Germinal center (tissue), 1 donor: ENCODE data around the gene KDM2B.

Source experiments
- DNase-seq: peaks from one replicate; pipeline ENCODE4 v3.0.0; 2012; ENCODE audit warnings: mixed read lengths, low spot score

KDM2B gene

GRCh38 chr12:121561009-121561395 is 19.8 kb downstream of the KDM2B start:
- DNase-seq = no peak

DNA sequence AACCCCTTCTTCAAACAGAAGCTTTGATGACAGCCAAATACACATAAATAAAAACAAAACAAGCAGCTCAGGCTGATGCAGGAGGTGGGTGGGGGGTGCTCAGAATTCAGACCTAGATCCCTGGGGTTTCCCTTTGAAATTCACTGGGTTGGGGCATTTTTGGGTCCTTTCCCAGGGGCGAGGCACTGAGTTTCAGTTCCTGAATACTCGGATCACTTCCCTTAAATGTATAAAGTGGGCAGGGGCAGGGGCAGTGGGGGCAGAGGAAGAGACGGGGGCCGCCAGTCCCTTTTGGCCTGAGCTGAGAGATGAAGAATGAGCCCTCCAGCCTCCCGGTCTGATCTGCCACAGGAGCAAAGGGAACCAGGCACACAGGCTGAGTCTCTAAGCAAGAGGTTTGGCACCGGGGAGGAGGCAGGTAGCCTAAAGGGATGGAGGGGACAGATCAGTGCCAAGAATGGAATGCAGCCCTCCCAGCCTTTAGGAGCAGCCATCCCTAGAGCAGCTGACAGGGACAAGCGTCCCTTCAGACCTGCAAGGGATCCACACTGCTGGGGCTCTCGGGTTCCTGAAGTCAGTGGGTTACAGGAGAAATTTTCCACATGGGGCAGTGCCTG is 20.3 kb downstream of the KDM2B start:
- peak; percentile 69 for DNase-seq

DNA sequence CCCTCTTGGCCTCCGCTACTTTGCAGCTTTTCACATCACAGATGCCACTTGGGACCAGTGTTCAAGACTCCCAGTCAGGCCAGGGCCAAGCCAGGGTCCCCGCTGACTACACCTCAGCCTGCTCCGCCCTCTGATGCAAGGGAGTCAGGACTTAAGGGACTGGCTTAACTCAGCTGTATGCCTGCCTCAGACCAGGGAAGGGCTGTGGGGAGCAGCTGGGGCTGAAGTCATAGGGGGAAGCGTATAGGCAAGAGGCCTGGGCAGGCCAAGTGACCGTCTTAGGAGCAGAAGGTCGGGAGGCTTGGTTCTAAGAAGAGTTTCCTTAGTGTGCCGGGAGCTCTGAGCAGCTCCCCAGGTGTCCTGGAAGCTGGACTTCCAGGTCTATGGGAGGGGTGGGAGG is 21.9 kb downstream of the KDM2B start:
- no peak for DNase-seq

GRCh38 chr12:121550974-121551634 is 29.7 kb downstream of the KDM2B start:
- DNase-seq = no peak

- no peak for DNase-seq
These were observed 31.7 kb downstream of the KDM2B start for GRCh38 chr12:121549075-121549474.

DNA sequence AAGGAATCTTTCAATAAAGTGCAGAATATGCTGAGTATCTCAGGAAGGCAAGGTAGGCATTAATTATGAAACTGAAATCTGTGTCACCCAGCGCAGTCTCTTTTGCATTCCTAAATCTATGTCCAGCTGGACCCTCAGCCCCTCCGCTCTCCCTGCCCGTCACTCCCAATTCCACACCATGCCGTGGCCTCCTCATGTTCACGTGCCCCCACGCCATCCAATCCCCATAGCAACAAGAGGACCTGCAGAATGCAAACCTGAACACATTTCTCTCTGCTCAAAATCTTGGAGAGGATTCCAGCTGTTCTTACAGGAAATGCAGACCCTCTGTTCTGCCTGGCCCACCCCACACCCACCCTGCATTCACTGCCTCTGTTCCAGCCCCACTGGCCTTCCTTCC is 35.3 kb downstream of the KDM2B start:
- DNase-seq = no peak

- no peak for DNase-seq
These were observed 37.0 kb downstream of the KDM2B start for GRCh38 chr12:121543786-121544185.

GRCh38 chr12:121539908-121540307 is 40.9 kb downstream of the KDM2B start:
- no peak for DNase-seq

GRCh38 chr12:121538699-121539061 is 42.1 kb downstream of the KDM2B start:
- DNase-seq = no peak

- peak; percentile 64 for DNase-seq
These were observed 42.8 kb downstream of the KDM2B start for GRCh38 chr12:121537814-121538698.

- DNase-seq = peak; percentile 85
These were observed 43.7 kb downstream of the KDM2B start for GRCh38 chr12:121536899-121537813.

- peak; percentile 93 for DNase-seq
These were observed 44.5 kb downstream of the KDM2B start for GRCh38 chr12:121536054-121536898.

DNA sequence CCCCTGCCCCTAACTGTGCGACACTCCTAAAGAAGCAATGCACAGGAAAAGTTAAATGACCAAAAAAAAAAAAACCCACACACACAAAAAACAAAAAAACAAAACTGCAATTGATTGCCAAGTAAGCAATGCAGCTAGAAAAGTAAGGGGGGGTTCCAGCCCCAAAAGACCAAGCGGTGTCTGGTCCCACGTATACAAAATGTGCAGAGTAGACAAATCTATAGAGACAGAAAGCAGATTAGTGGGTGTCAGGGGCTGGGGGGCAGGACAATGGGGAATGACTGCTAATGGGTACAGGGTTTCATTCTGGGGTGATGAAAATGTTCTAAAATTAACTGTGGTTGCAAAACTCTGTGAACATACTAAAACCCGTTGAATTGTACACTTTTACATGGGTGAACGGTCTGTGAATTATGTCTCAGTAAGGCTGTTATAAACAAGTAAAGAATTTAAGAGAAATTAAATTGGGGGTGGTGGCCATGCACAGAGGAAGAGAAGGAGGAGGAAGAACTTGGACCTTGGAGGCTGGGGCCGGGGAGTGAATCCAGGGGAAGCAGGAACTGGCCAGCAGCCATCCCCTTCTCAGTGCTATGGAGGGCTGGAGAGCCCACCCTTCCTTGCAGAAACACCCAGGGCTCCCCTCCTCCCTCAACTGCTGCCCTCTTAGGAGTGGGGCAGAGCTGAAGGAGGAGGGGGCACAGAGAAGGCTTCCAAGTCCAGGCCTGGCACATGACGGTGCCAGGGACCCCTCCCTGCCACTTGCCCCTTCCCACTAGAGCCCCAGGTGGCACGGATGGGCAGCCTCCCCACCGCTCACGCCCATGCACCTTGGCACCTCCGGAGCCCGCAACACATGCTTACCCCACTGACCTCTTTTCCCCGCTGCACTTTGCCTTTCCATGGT is 45.4 kb downstream of the KDM2B start:
- DNase-seq = no peak

DNA sequence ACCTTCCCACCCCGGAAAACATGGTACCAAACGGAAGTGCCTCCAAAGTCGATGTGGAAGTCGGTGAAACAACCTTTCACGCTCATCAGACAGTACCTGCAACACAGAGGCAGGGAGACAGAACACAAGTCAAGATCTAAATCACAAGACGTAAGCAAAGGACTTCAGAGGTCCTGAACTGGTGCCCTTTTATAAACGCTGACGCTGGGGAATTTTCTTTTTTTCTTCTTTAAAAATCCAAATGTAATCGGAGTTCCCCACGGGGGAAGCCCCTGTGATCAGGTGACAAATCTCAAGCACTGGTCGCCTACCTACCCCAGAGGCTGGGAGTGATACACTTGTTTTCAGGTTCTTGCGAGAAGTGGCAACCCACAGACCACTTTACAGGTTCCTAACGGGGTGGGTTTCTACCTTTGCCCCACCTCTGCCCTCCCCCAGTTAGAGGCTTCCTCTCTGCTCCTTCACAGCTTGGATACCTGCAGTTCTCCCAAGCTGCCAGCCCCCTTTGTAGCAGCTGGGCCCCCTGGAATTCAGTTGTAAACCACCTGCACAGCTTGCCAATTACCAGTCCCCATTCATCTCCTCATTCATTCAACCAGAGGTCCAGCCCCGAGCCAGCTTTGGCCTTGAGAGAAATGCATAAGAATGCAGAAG is 46.2 kb downstream of the KDM2B start:
- peak; percentile 60 for DNase-seq

GRCh38 chr12:121533394-121534090 is 47.3 kb downstream of the KDM2B start:
- DNase-seq = no peak

GRCh38 chr12:121532503-121533393 is 48.1 kb downstream of the KDM2B start:
- no peak for DNase-seq

DNA sequence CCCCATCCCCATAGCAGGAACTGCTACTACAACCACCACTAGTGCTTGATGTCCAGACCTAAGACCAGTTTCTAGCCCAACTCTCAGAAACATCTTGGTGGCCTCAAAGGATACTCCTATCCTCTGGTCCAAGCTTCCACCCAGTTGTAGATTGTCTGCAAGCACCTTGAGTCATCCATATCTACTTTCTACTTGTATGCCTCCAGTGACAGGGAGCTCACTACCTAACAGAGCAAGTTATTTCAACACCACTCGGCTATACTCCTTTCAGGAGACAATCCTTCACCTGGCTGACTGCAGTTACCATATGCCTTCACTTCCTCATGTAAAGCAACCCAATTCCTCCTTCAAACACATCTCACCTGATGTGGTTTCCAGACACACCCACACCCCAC is 49.5 kb downstream of the KDM2B start:
- DNase-seq = no peak
